ENCODE measurements around the gene HHIPL1.

Gene HHIPL1

DNA sequence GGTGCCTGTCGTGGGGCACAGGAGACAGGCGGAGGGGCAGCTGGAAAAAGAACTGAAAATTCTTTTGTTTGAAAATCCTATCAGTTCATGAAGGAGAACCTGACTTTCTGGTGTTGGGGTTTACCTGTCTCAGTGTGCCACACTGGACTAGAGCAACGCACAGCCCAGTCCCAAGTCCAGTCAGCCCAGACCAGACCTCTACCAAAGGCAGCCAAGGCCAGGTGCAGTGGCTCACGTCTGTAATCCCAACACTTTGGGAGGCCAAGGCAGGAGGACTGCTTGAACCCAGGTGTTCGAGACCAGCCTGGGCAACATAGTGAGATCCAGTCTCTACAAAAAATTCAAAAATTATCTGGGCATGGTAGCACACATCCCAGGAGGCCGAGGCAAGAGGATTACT lies 45.5 kb upstream of the HHIPL1 start:
- TF ChIP-seq, protein P1, sequence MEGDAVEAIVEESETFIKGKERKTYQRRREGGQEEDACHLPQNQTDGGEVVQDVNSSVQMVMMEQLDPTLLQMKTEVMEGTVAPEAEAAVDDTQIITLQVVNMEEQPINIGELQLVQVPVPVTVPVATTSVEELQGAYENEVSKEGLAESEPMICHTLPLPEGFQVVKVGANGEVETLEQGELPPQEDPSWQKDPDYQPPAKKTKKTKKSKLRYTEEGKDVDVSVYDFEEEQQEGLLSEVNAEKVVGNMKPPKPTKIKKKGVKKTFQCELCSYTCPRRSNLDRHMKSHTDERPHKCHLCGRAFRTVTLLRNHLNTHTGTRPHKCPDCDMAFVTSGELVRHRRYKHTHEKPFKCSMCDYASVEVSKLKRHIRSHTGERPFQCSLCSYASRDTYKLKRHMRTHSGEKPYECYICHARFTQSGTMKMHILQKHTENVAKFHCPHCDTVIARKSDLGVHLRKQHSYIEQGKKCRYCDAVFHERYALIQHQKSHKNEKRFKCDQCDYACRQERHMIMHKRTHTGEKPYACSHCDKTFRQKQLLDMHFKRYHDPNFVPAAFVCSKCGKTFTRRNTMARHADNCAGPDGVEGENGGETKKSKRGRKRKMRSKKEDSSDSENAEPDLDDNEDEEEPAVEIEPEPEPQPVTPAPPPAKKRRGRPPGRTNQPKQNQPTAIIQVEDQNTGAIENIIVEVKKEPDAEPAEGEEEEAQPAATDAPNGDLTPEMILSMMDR (IDR thresholded peaks at IDR 0.05), result no peak
- H3K4me3 ChIP-seq, result no peak overlapping the region
- no peak overlapping the region for H3K27ac ChIP-seq
- DNase-seq (ENCODE audit: low spot score), result no peak

DNA sequence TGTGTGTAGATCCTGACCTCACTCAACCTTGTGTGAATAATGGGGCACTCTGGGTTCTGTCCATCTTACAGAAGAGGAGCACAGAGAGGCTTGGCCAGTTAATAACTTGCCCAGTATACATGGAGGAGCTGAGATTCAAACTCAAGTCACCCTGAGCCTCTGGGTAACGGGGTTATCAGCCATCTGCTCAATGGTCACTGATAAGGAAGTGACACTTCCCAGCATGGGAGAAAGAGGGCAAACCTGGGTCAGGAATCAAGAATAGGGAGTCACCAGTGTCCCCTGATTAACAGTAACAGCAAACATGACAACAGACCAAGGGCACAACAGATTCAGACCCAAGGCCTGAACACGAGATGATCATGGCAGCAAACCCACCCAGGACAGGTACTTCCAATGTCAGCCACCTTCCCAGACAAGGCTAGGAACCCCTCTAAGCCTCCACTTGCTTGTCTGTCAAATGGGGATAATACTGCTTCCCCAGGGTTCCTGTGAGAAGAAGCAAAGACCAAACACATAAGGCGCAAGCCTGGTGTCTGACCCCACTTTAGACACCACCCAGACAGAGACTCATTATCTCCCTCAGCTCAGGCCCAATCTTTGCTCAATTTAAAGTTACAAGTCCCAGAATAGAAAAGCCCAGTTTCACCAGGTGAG lies 44.6 kb upstream of the HHIPL1 start:
- TF ChIP-seq, protein P1 (IDR thresholded peaks at IDR 0.05), result no peak
- Histone ChIP-seq H3K27ac (no peak overlapping the region), H3K4me3 (no peak overlapping the region)
- DNase-seq (ENCODE audit: low spot score), result no peak

DNA sequence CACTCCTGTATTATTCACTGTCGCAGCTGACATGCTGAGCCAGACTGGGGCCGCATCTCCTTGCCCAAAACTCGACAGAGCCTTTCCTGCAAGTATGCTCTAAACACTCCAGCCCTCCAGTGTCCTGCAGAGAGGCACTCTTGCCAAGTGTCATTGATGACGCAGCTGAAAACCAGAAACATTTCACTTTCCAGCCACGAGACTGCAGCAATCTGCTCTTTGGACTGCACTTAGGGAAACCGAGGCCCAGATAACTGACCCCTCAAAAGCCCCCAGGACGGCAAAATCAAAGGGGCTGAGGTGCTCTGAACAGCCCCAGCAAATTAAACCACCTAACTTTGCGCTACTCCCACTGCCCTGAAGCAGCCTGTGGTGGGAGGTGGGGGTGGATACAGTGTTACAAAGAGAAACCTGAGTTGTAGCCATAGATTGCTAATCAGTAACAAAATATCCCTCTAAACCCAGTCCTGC lies 43.5 kb upstream of the HHIPL1 start:
- Histone ChIP-seq H3K4me3 (peak overlapping the region; percentile 91), H3K27ac (no peak overlapping the region)
- TF ChIP-seq, protein P1 (IDR thresholded peaks at IDR 0.05), result no peak
- no peak for DNase-seq (ENCODE audit: low spot score)

- TF ChIP-seq, protein P1 (IDR thresholded peaks at IDR 0.05), result no peak
- H3K27ac ChIP-seq, result peak overlapping the region in 1 of 2 donors; percentile 21
- H3K4me3 ChIP-seq, result peak overlapping the region; percentile 91
- DNase-seq (ENCODE audit: low spot score), result no peak
Observed at GRCh38 chr14:99602054-99602787, 42.7 kb upstream of the HHIPL1 start.

- TF ChIP-seq, protein P1 (IDR thresholded peaks at IDR 0.05), result no peak
- H3K27ac ChIP-seq, result no peak overlapping the region
- peak overlapping the region; percentile 91 for H3K4me3 ChIP-seq
- DNase-seq (ENCODE audit: low spot score), result no peak
Observed at GRCh38 chr14:99602788-99603415, 42.0 kb upstream of the HHIPL1 start.

DNA sequence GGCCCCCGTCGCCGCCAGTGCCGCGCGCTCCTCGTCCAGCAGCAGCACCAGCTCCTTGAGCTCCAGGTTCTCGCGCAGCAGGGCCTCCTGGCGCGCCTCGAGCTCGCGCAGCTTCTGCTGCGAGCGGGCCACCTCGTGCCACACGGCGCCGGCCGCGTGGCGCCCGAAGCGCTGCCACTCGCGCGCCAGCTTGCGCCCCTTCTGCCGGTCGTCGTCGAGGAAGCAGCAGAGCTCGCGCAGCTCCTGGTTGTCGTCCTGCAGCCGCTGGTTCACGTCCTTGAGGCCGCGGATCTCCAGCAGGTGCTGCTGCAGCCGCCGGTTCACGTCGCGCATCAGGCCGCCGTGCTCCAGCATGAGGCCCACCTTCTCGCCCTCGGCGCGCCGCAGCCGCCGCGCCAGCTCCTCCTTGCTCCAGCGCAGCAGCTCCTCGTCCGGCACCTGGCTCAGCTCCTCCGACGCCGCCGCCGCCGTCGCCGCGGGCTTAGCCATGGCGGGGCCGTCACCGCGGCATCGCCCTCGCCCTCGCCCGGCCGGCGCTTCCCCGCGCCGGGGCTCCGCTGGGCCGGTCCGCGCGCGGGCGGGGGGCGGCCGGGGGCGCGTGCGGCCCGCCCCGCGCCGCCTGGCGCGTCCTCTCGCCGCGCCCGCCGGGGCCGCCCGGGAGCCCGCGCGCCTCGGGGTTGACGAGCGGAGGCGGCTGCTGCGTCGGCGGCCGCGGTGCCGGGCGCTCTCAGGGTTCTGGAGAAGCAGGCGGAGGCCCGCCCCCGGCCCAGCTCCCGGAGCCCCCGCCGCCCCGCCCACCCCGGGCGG lies 41.3 kb upstream of the HHIPL1 start, which contains the start of gene CCDC85C:
TSS of gene CCDC85C (minus strand) at position 737 of the 807 bp plus-strand sequence. CDS start at position 489, 248 bp downstream.
- Histone ChIP-seq H3K4me3 (peak within 1 kb of the TSS; percentile 91), H3K27ac (peak within 1 kb of the TSS; percentile 65 to 87)
- TF ChIP-seq, protein P1 (IDR thresholded peaks at IDR 0.05), result no peak
- no peak for DNase-seq (ENCODE audit: low spot score)

Measured in coronary artery (tissue), 2 donors.